Endodermal cell (in vitro differentiated cells): ENCODE data around the gene DLG2. TPM values are rescaled to one million over a fixed set of nuclear protein-coding genes. Genes with fewer than 3 reads are reported as not detected.

Experiments used
- DNase-seq: peaks from one replicate; pipeline ENCODE4 v3.0.0-alpha.2; 2017
- H3K27ac ChIP-seq: 2 replicates; pipeline ENCODE4 v1.5.1; 2013; ENCODE audit warnings: mild to moderate bottlenecking, low read depth, low read length, moderate library complexity
- H3K27me3 ChIP-seq: 2 replicates; pipeline ENCODE4 v1.6.1; 2013; ENCODE audit warnings: mild to moderate bottlenecking, low read length, moderate library complexity; ENCODE audit not compliant: insufficient read depth, control insufficient read depth, poor library complexity, severe bottlenecking
- H3K36me3 ChIP-seq: 2 replicates; pipeline ENCODE4 v1.7.0; 2013; ENCODE audit warnings: mild to moderate bottlenecking, low read length, moderate library complexity; ENCODE audit not compliant: control insufficient read depth, insufficient read depth
- H3K4me1 ChIP-seq: one replicate; pipeline ENCODE4 v1.7.0; 2013; ENCODE audit warnings: low read length; ENCODE audit not compliant: control insufficient read depth, insufficient read depth
- H3K4me3 ChIP-seq: 2 replicates; pipeline ENCODE4 v1.5.1; 2013; ENCODE audit warnings: mild to moderate bottlenecking, low read length, moderate library complexity
- H3K9ac ChIP-seq: 2 replicates; pipeline ENCODE4 v1.6.1; 2013; ENCODE audit warnings: mild to moderate bottlenecking, low read length, moderate library complexity; ENCODE audit not compliant: poor library complexity, severe bottlenecking; ENCODE audit errors: extremely low read depth
- H3K9me3 ChIP-seq: 2 replicates; pipeline ENCODE4 v1.6.1; 2013; ENCODE audit warnings: mild to moderate bottlenecking, low read length, moderate library complexity; ENCODE audit not compliant: control insufficient read depth
- H3K27ac Mint-ChIP-seq: 2 replicates; pipeline ENCODE4 v1.8.0; 2020; ENCODE audit warnings: mixed read lengths
- H3K27me3 Mint-ChIP-seq: 2 replicates; pipeline ENCODE4 v1.8.0; 2021; ENCODE audit warnings: mild to moderate bottlenecking, mixed read lengths; ENCODE audit not compliant: insufficient read depth
- H3K36me3 Mint-ChIP-seq: 2 replicates; pipeline ENCODE4 v1.8.0; 2020; ENCODE audit warnings: low read depth, mixed read lengths
- H3K4me1 Mint-ChIP-seq: 2 replicates; pipeline ENCODE4 v1.8.0; 2020; ENCODE audit warnings: mixed read lengths
- H3K4me3 Mint-ChIP-seq: 2 replicates; pipeline ENCODE4 v1.8.0; 2020; ENCODE audit warnings: mild to moderate bottlenecking, moderate library complexity, mixed read lengths
- H3K9me3 Mint-ChIP-seq: 2 replicates; pipeline ENCODE4 v1.8.0; 2020; ENCODE audit warnings: mild to moderate bottlenecking, mixed read lengths
- whole genome bisulfite sequencing, 2 experiments: methylation state at CpG; one replicate each; pipeline versions ENCODE4 v1.1.5 to v1.1.7; 2013; ENCODE audit warnings: missing lambda C conversion rate in 2 of 2, mixed read lengths in 1 of 2; ENCODE audit not compliant: insufficient coverage in 1 of 2, insufficient read length in 1 of 2; 5-methylcytosine and 5-hydroxymethylcytosine counted together
- total RNA-seq, 2 donors: library from RNA; stranded (reverse); fragmentation: NEBNext Ultra II Directional in 1 of 2; extraction: Animal tissue kit (Norgen Biotek cat#: 25700) in 1 of 2; gene quantifications; 2 replicates in 1 of 2; 3 replicates in 1 of 2; pipeline ENCODE4 v1.2.1, GENCODE V29; 2021
- TF ChIP-seq, protein P1 (sequence below): fragments of 200-600 bp; sonication (generic); conservative IDR thresholded peaks from 2 replicates; pipeline ENCODE4 v1.5.0; 2021; ENCODE audit warnings: antibody characterized with exemption, mild to moderate bottlenecking

The DLG2 gene
- total RNA-seq, 2 donors from 2014 or later: 9.6 to 10.6 TPM

DNA sequence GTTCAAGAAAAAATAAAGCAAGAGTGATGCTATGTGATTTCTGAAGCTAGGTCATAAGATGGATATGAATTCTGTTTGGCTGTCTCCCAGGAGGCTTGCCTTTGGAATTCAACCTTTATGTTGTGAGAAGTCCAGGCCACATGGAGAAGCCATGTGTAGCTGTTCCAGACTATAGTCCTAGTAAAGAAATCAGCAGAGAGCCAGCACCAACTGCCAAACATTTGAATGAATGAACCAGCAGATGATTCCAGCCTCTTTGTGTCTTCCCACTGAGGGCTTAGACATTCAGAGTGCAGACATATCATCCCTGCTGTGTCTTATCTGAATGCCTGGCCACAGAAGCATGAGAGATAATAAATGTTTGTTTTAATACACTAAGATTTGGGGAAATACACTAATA lies 1150.6 kb downstream of the DLG2 start:
- TF ChIP-seq, protein P1, sequence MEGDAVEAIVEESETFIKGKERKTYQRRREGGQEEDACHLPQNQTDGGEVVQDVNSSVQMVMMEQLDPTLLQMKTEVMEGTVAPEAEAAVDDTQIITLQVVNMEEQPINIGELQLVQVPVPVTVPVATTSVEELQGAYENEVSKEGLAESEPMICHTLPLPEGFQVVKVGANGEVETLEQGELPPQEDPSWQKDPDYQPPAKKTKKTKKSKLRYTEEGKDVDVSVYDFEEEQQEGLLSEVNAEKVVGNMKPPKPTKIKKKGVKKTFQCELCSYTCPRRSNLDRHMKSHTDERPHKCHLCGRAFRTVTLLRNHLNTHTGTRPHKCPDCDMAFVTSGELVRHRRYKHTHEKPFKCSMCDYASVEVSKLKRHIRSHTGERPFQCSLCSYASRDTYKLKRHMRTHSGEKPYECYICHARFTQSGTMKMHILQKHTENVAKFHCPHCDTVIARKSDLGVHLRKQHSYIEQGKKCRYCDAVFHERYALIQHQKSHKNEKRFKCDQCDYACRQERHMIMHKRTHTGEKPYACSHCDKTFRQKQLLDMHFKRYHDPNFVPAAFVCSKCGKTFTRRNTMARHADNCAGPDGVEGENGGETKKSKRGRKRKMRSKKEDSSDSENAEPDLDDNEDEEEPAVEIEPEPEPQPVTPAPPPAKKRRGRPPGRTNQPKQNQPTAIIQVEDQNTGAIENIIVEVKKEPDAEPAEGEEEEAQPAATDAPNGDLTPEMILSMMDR: no peak
- no peaks in the 10 kb centered on the region for H3K27me3 ChIP-seq
- Mint-ChIP-seq H3K4me3 (no peak overlapping the region), H3K36me3 (no peaks in the 10 kb centered on the region), H3K9me3 (no peaks in the 10 kb centered on the region), H3K4me1 (peaks cover 7% of the 10 kb centered on the region), H3K27ac (no peak overlapping the region), H3K27me3 (peaks cover under 1% of the 10 kb centered on the region)
- no peak overlapping the region for H3K4me3 ChIP-seq
- H3K36me3 ChIP-seq: no peaks in the 10 kb centered on the region
- H3K27ac ChIP-seq: no peak overlapping the region
- no peak for DNase-seq
- no peak overlapping the region for H3K9ac ChIP-seq
- peaks cover 3% of the 10 kb centered on the region for H3K4me1 ChIP-seq
- no peaks in the 10 kb centered on the region for H3K9me3 ChIP-seq

DNA sequence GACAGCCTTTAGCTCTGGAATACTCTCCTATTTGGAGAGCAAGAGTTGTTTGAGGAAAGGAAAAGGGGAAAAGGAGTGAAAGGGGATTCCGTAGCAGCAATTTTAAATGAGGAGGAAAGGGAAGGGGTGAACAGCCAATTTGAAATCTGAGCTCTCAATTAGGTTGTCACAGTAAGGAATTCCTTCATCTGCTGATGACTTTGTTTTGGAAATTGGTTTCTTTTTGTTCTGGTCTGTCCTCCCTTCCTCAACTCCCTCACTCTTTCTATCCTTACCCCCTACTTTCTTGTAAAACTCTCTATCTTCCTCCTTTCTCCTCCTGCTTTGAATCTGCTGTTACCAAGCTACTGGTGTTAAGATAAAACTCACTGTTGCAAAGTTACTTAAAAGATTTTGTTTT lies 1155.6 kb downstream of the DLG2 start:
- DNase-seq: no peak
- Mint-ChIP-seq H3K4me1 (peaks cover 8% of the 10 kb centered on the region), H3K4me3 (no peak overlapping the region), H3K36me3 (no peaks in the 10 kb centered on the region), H3K9me3 (no peaks in the 10 kb centered on the region), H3K27me3 (peaks cover 6% of the 10 kb centered on the region), H3K27ac (no peak overlapping the region)
- peaks cover 2% of the 10 kb centered on the region for H3K4me1 ChIP-seq
- 31 to 50% methylated on average over 1 of the region's 1 CpG for WGBS, 2 experiments
- no peak overlapping the region for H3K4me3 ChIP-seq
- no peaks in the 10 kb centered on the region for H3K36me3 ChIP-seq
- H3K27me3 ChIP-seq: peaks cover 7% of the 10 kb centered on the region
- no peak overlapping the region for H3K9ac ChIP-seq
- no peaks in the 10 kb centered on the region for H3K9me3 ChIP-seq
- TF ChIP-seq, protein P1: no peak
- no peak overlapping the region for H3K27ac ChIP-seq

DNA sequence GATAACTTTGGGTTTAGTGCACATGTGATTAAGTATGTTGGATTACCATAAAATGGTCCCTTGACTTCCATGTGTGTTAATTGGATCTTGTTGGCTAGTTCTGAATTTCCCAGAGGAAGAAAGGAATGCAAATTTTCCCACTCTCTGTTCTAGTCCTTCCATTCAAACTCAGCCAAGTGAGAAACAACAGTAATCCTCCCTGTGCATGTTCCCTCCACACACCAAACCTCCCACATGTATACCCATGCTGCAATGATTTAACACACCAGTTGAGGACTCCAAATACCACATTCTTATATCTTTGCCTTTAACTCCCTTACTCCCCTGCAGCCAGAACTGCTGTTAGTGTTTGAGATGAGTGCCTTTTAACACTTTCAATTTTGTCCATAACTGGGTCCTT lies 1158.9 kb downstream of the DLG2 start:
- H3K4me3 ChIP-seq: no peak overlapping the region
- peaks cover 7% of the 10 kb centered on the region for H3K4me1 Mint-ChIP-seq
- H3K4me3 Mint-ChIP-seq: no peak overlapping the region
- no peaks in the 10 kb centered on the region for H3K36me3 Mint-ChIP-seq
- H3K27me3 ChIP-seq: peaks cover 7% of the 10 kb centered on the region
- H3K27ac ChIP-seq: no peak overlapping the region
- no peak overlapping the region for H3K27ac Mint-ChIP-seq
- H3K9ac ChIP-seq: no peak overlapping the region
- H3K27me3 Mint-ChIP-seq: peaks cover 6% of the 10 kb centered on the region
- H3K9me3 Mint-ChIP-seq: no peaks in the 10 kb centered on the region
- no peaks in the 10 kb centered on the region for H3K9me3 ChIP-seq
- DNase-seq: no peak
- H3K36me3 ChIP-seq: no peaks in the 10 kb centered on the region
- TF ChIP-seq, protein P1: no peak
- H3K4me1 ChIP-seq: no peaks in the 10 kb centered on the region
